Vagina (tissue), 2 donors: ENCODE results near the gene CASKIN1.

Experiments
- POLR2AphosphoS5 ChIP-seq, 2 donors: sonication (generic); formaldehyde crosslinking; IDR thresholded peaks; one replicate each; pipeline ENCODE4 v1.9.0; 2017; ENCODE audit warnings: antibody characterized with exemption in 2 of 2, mild to moderate bottlenecking in 2 of 2, low read depth in 1 of 2; ENCODE audit not compliant: insufficient read depth in 1 of 2
- TF ChIP-seq, protein P1 (sequence below), 3 experiments: fragments of 450-650 bp in 2 of 3; fragments of 200-600 bp in 1 of 3; sonication (generic) in 1 of 3; IDR thresholded peaks; one replicate each; pipeline ENCODE4 v1.5.1; 2017 to 2019; ENCODE audit warnings: antibody characterized with exemption in 3 of 3, mild to moderate bottlenecking in 2 of 3, moderate library complexity in 2 of 3

- no peak for TF ChIP-seq POLR2AphosphoS5 (IDR thresholded peaks at IDR 0.05; ENCODE audit: insufficient read depth in 1 of 2, low read depth in 1 of 2)
- TF ChIP-seq, protein P1, sequence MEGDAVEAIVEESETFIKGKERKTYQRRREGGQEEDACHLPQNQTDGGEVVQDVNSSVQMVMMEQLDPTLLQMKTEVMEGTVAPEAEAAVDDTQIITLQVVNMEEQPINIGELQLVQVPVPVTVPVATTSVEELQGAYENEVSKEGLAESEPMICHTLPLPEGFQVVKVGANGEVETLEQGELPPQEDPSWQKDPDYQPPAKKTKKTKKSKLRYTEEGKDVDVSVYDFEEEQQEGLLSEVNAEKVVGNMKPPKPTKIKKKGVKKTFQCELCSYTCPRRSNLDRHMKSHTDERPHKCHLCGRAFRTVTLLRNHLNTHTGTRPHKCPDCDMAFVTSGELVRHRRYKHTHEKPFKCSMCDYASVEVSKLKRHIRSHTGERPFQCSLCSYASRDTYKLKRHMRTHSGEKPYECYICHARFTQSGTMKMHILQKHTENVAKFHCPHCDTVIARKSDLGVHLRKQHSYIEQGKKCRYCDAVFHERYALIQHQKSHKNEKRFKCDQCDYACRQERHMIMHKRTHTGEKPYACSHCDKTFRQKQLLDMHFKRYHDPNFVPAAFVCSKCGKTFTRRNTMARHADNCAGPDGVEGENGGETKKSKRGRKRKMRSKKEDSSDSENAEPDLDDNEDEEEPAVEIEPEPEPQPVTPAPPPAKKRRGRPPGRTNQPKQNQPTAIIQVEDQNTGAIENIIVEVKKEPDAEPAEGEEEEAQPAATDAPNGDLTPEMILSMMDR (IDR thresholded peaks at IDR 0.05): no peak
Measured at GRCh38 chr16:2150418-2151187, 45.8 kb downstream of the CASKIN1 start.
